Neural crest cell (in vitro differentiated cells): Measurements from ENCODE around the gene HNF1A. TPM values are rescaled to one million over a fixed set of nuclear protein-coding genes. Genes with fewer than 3 reads are reported as not detected.

Experiments used
- DNase-seq: peaks from one replicate; pipeline ENCODE4 v3.0.0; 2021; ENCODE audit warnings: low read depth, mixed read lengths, low spot score
- H3K27ac Mint-ChIP-seq: one replicate; pipeline ENCODE4 v1.8.0; 2021; ENCODE audit warnings: mild to moderate bottlenecking, mixed read lengths; ENCODE audit not compliant: unreplicated experiment
- H3K27me3 Mint-ChIP-seq: 2 replicates; pipeline ENCODE4 v1.8.0; 2021; ENCODE audit warnings: low read depth, mild to moderate bottlenecking, mixed read lengths
- H3K36me3 Mint-ChIP-seq: 2 replicates; pipeline ENCODE4 v1.8.0; 2021; ENCODE audit warnings: low read depth, mild to moderate bottlenecking, mixed read lengths
- H3K4me1 Mint-ChIP-seq: 2 replicates; pipeline ENCODE4 v1.8.0; 2021; ENCODE audit warnings: mixed read lengths
- H3K4me3 Mint-ChIP-seq: one replicate; pipeline ENCODE4 v1.8.0; 2021; ENCODE audit warnings: mild to moderate bottlenecking, mixed read lengths
- H3K9me3 Mint-ChIP-seq: 2 replicates; pipeline ENCODE4 v1.8.0; 2021; ENCODE audit warnings: mixed read lengths
- long read RNA-seq: library from polyadenylated mRNA; unstranded; transcript quantifications from one replicate; pipeline ENCODE4 v2.0.0, GENCODE V29; 2020
- total RNA-seq: library from RNA; stranded (reverse); gene quantifications from 2 replicates; pipeline ENCODE4 v1.2.1, GENCODE V29; 2021
- TF ChIP-seq, protein P1 (sequence below): fragments of 200-600 bp; sonication (generic); conservative IDR thresholded peaks from 2 replicates; pipeline ENCODE4 v1.5.0; 2021; ENCODE audit warnings: antibody characterized with exemption, mild to moderate bottlenecking

The HNF1A gene, protein sequence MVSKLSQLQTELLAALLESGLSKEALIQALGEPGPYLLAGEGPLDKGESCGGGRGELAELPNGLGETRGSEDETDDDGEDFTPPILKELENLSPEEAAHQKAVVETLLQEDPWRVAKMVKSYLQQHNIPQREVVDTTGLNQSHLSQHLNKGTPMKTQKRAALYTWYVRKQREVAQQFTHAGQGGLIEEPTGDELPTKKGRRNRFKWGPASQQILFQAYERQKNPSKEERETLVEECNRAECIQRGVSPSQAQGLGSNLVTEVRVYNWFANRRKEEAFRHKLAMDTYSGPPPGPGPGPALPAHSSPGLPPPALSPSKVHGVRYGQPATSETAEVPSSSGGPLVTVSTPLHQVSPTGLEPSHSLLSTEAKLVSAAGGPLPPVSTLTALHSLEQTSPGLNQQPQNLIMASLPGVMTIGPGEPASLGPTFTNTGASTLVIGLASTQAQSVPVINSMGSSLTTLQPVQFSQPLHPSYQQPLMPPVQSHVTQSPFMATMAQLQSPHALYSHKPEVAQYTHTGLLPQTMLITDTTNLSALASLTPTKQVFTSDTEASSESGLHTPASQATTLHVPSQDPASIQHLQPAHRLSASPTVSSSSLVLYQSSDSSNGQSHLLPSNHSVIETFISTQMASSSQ
- not detected in 2 replicates for total RNA-seq
- long read RNA-seq, partial matches to known transcripts = 0 of 1 reads
- long read RNA-seq, other reads (novel, unspliced or antisense) = 1 of 1 reads

DNA sequence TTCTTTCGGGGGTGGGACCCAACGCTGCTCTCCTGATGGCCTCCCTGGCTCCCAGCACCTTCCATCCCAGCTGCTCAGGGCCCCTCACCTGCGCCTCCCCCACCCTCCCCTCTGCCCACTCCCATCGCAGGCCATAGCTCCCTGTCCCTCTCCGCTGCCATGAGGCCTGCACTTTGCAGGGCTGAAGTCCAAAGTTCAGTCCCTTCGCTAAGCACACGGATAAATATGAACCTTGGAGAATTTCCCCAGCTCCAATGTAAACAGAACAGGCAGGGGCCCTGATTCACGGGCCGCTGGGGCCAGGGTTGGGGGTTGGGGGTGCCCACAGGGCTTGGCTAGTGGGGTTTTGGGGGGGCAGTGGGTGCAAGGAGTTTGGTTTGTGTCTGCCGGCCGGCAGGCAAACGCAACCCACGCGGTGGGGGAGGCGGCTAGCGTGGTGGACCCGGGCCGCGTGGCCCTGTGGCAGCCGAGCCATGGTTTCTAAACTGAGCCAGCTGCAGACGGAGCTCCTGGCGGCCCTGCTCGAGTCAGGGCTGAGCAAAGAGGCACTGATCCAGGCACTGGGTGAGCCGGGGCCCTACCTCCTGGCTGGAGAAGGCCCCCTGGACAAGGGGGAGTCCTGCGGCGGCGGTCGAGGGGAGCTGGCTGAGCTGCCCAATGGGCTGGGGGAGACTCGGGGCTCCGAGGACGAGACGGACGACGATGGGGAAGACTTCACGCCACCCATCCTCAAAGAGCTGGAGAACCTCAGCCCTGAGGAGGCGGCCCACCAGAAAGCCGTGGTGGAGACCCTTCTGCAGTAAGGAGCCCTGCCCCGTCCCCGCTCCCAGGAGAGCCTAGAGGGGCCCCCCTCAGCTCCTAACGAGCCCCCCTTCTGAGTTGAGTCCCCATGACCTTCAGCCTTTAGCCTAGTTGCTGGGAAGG is at the start of gene HNF1A:
Gene HNF1A, plus strand, starts transcription at position 248 of the 924 bp plus-strand sequence. Its CDS starts 226 bp downstream, at position 474.
- no peaks in the 10 kb centered on the region for H3K27me3 Mint-ChIP-seq
- peaks cover 5% of the 10 kb centered on the region for H3K4me1 Mint-ChIP-seq
- no peaks in the 10 kb centered on the region for H3K9me3 Mint-ChIP-seq
- H3K27ac Mint-ChIP-seq = no peak within 1 kb of the TSS
- H3K36me3 Mint-ChIP-seq = no peaks in the 10 kb centered on the region
- no peak for DNase-seq
- H3K4me3 Mint-ChIP-seq = no peak within 1 kb of the TSS
- TF ChIP-seq, protein P1, sequence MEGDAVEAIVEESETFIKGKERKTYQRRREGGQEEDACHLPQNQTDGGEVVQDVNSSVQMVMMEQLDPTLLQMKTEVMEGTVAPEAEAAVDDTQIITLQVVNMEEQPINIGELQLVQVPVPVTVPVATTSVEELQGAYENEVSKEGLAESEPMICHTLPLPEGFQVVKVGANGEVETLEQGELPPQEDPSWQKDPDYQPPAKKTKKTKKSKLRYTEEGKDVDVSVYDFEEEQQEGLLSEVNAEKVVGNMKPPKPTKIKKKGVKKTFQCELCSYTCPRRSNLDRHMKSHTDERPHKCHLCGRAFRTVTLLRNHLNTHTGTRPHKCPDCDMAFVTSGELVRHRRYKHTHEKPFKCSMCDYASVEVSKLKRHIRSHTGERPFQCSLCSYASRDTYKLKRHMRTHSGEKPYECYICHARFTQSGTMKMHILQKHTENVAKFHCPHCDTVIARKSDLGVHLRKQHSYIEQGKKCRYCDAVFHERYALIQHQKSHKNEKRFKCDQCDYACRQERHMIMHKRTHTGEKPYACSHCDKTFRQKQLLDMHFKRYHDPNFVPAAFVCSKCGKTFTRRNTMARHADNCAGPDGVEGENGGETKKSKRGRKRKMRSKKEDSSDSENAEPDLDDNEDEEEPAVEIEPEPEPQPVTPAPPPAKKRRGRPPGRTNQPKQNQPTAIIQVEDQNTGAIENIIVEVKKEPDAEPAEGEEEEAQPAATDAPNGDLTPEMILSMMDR = no peak

DNA sequence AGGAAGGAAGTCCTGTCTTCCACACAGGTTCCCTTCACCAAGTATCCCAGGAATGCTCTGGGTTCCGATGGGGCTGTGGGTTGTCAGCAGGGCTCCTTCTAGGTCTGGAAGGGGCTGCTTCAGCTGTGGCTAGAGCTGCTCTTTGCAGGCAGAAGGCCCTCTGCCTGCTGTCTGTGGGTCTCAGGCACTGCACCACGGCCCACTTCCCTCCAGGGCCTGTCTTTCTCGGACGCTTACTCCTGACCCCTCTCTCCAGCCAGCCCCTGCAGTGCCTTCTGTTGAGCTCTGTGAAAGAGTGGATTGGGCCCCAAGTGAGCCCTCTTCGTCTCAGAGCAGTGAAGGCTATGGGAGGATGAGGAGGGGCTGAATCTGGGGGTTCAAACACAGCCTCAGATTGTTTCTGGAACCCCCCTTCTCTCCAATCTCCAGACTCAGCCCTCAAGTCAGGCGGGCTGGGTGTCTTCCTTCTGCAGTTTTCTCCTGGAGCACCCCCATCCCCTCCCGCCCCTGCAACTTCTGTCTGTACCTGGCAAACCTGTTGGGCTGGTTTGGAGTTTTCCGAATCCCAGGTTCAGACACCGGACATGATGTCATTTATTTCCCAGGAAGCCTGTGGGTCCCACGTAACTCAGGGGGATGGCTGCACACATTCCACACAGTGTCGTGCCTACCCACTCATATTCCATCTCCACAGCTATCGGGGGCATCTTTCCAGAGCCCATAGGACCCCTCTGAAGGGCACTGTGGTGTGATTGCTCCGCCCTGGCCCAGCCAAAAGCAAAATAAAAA is 49.3 kb upstream of the HNF1A start:
- no peak for DNase-seq
- H3K27me3 Mint-ChIP-seq = no peaks in the 10 kb centered on the region
- no peak overlapping the region for H3K4me3 Mint-ChIP-seq
- no peaks in the 10 kb centered on the region for H3K36me3 Mint-ChIP-seq
- H3K4me1 Mint-ChIP-seq = no peaks in the 10 kb centered on the region
- no peaks in the 10 kb centered on the region for H3K9me3 Mint-ChIP-seq
- TF ChIP-seq, protein P1 = no peak
- peak overlapping the region; percentile 24 for H3K27ac Mint-ChIP-seq

DNA sequence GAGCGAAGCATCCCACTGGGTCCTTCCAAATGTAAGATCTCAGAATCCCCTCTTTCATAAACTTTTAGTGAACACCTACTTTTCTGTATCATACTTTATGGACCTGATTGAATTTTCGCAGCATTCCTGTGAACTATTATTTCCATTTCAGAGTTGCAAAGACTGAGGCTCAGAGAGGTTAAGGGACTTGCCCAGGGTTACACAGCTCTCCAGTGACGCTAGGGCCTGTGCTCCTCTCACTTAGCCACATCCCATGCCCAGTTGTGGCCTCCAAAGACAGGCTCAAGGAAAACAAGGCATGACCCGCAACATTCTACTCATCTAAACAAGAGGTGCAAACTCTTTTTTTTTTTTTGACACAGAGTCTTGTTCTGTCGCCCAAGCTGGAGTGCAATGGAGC is 48.3 kb upstream of the HNF1A start:
- H3K4me1 Mint-ChIP-seq = no peaks in the 10 kb centered on the region
- H3K27ac Mint-ChIP-seq = no peak overlapping the region
- DNase-seq = no peak
- H3K9me3 Mint-ChIP-seq = no peaks in the 10 kb centered on the region
- TF ChIP-seq, protein P1 = no peak
- H3K36me3 Mint-ChIP-seq = no peaks in the 10 kb centered on the region
- no peak overlapping the region for H3K4me3 Mint-ChIP-seq
- H3K27me3 Mint-ChIP-seq = no peaks in the 10 kb centered on the region

DNA sequence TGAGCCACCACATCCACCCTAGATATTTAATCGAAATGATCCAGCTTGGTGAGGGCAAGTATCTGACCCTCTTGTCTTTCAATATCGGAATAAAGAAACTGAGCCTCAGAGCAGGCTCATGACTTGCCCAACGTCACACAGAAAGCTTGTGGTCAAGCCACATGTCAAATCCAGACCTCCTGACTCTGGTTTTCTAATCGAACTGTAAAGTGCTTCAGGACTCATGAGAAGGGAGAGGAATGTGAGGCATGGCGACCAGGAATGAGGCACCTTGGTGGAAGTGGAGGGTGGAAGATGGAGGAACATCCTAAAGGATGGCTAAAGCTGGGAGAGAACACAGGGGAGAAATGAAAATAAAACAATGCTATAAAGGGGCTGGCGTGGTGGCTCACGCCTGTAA is 46.3 kb upstream of the HNF1A start:
- TF ChIP-seq, protein P1 = no peak
- H3K9me3 Mint-ChIP-seq = no peaks in the 10 kb centered on the region
- DNase-seq = no peak
- H3K27me3 Mint-ChIP-seq = no peaks in the 10 kb centered on the region
- H3K27ac Mint-ChIP-seq = no peak overlapping the region
- no peaks in the 10 kb centered on the region for H3K36me3 Mint-ChIP-seq
- H3K4me3 Mint-ChIP-seq = no peak overlapping the region
- no peaks in the 10 kb centered on the region for H3K4me1 Mint-ChIP-seq
